ENCODE measurements around the gene KRTAP1-3.

DNA sequence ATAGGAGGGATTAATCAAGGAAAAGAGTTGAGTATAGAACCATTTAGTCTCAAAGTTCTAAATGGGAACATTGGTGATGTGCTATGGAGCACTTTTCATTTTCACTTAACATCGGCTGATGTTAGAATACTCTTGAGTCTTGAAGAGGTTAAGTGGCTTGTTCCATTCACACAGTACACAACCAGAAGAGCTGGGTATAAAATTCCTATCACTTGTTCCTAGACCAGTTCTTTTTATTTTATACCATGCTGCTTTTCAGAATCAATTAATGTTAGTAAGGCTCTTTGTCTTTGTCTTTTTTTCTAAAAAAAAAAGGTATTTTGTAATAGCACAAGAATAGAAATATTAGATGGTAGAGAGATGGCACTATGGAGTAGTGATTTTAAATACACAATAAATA, 8.3 kb upstream of the KRTAP1-3 start:
- TF ChIP-seq, protein P1, sequence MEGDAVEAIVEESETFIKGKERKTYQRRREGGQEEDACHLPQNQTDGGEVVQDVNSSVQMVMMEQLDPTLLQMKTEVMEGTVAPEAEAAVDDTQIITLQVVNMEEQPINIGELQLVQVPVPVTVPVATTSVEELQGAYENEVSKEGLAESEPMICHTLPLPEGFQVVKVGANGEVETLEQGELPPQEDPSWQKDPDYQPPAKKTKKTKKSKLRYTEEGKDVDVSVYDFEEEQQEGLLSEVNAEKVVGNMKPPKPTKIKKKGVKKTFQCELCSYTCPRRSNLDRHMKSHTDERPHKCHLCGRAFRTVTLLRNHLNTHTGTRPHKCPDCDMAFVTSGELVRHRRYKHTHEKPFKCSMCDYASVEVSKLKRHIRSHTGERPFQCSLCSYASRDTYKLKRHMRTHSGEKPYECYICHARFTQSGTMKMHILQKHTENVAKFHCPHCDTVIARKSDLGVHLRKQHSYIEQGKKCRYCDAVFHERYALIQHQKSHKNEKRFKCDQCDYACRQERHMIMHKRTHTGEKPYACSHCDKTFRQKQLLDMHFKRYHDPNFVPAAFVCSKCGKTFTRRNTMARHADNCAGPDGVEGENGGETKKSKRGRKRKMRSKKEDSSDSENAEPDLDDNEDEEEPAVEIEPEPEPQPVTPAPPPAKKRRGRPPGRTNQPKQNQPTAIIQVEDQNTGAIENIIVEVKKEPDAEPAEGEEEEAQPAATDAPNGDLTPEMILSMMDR (IDR thresholded peaks at IDR 0.05) = no peak
- TF ChIP-seq POLR2A (IDR thresholded peaks at IDR 0.05) = no peak

Data from heart left ventricle (tissue), 13 donors.